Mammary epithelial cell (primary cell): ENCODE results near the gene PSMD14.

Experiments
- EZH2 ChIP-seq: IDR thresholded peaks from 2 replicates; pipeline ENCODE4 v1.6.1; 2012; ENCODE audit warnings: low read length, inconsistent platforms, borderline replicate concordance
- TF ChIP-seq, protein P1 (sequence below), 2 donors: IDR thresholded peaks in 1 of 2; conservative IDR thresholded peaks in 1 of 2; 2 replicates each; pipeline ENCODE4 v1.5.1; 2011 to 2012; ENCODE audit warnings: inconsistent platforms in 2 of 2, low read length in 2 of 2, mild to moderate bottlenecking in 2 of 2, control low read depth in 1 of 2, low read depth in 1 of 2; ENCODE audit not compliant: insufficient read depth in 1 of 2; ENCODE audit errors: extremely low read depth in 1 of 2

DNA sequence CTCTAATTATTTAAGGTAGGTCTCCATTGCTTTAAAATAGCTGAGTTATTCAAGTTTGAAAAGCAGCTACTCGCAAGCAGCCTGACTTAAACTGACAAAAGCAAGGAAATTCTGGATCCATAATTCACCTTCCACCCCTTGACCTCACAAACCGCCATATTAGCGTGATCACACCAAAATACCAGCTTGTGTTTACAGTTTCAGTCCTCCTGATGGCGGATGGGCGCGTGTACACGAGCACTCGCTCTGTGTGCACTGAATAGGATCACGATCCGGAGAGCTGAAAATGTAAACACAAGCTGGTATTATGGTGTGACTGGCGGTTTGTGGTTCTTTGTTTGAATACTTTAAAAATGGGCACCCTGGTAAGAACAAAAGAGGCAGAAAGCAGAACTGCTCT is 42.4 kb upstream of the PSMD14 start:
- TF ChIP-seq, protein P1, sequence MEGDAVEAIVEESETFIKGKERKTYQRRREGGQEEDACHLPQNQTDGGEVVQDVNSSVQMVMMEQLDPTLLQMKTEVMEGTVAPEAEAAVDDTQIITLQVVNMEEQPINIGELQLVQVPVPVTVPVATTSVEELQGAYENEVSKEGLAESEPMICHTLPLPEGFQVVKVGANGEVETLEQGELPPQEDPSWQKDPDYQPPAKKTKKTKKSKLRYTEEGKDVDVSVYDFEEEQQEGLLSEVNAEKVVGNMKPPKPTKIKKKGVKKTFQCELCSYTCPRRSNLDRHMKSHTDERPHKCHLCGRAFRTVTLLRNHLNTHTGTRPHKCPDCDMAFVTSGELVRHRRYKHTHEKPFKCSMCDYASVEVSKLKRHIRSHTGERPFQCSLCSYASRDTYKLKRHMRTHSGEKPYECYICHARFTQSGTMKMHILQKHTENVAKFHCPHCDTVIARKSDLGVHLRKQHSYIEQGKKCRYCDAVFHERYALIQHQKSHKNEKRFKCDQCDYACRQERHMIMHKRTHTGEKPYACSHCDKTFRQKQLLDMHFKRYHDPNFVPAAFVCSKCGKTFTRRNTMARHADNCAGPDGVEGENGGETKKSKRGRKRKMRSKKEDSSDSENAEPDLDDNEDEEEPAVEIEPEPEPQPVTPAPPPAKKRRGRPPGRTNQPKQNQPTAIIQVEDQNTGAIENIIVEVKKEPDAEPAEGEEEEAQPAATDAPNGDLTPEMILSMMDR (conservative IDR thresholded peaks at IDR 0.05 in 1 of 2, IDR thresholded peaks at IDR 0.05 in 1 of 2; ENCODE audit: extremely low read depth in 1 of 2, insufficient read depth in 1 of 2, low read depth in 1 of 2, low read length in 2 of 2), result no peak
- no peak for TF ChIP-seq EZH2
